HepG2 (cell line): ENCODE results near the gene NUFIP1.

Source experiments
- POLR2AphosphoS2 ChIP-seq: IDR thresholded peaks from 2 replicates; pipeline ENCODE4 v1.6.1; 2011; ENCODE audit warnings: low read depth, low read length, improper control_type of control experiment
- POLR2AphosphoS5 ChIP-seq: IDR thresholded peaks from 2 replicates; pipeline ENCODE4 v1.6.1; 2012; ENCODE audit warnings: low read depth, low read length
- TEAD2 ChIP-seq: sonication (generic); formaldehyde crosslinking; IDR thresholded peaks from 2 replicates; pipeline ENCODE4 v1.9.0; 2021; ENCODE audit warnings: missing genetic modification reagents
- ZSCAN29 ChIP-seq: sonication (generic); formaldehyde crosslinking; conservative IDR thresholded peaks from 2 replicates; pipeline ENCODE4 v1.4.0; 2020; ENCODE audit warnings: mild to moderate bottlenecking, missing genetic modification reagents
- TF ChIP-seq, protein P1 (sequence below): sonication (generic); formaldehyde crosslinking; IDR thresholded peaks from 2 replicates; pipeline ENCODE4 v1.8.1; 2023; ENCODE audit warnings: mild to moderate bottlenecking, moderate library complexity, missing genetic modification reagents
- TF ChIP-seq, protein P2 (sequence below): sonication (generic); formaldehyde crosslinking; IDR thresholded peaks from 2 replicates; pipeline ENCODE4 v1.8.0; 2022; ENCODE audit warnings: missing genetic modification reagents, mild to moderate bottlenecking, moderate library complexity, borderline replicate concordance

DNA sequence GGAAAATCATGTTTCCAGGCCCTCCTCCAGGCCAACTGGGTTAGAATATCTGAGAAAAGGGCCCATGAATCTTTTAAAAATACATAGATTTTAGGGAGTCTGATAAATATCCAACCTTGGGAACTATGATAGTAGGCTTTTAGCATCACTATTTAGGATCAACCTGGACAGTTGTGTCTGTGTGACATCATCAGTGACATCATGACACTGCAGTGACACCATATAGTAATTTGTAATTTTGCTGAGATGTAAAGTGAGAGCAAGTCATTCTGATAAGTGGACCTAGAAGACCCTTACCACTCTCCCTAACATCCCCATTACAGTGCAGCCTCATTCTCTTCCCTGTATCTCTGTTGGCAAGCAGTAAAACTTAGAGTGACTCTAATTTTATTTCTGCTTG is 14.1 kb upstream of the NUFIP1 start:
- TF ChIP-seq ZSCAN29 (no peak), POLR2AphosphoS2 (no peak), POLR2AphosphoS5 (no peak), TEAD2 (CRISPR knock-in tag) (no peak)
- TF ChIP-seq, protein P1, sequence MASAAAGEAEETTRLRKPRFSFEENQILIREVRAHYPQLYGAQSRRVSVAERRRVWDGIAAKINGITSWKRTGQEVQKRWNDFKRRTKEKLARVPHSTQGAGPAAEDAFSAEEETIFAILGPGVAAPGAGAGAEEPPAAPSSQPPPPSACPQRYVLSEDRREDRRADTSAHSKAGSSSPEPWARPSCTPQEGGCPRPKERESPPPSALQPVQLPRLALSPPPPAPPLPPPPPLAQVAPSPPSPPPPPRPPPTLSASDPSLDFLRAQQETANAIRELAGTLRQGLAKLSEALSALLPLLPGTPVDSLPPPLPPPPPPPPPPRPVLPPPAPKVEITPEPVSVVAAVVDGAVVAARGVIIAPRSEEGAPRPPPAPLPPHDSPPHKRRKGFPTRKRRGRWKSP (CRISPR knock-in tag), result no peak
- TF ChIP-seq, protein P2, sequence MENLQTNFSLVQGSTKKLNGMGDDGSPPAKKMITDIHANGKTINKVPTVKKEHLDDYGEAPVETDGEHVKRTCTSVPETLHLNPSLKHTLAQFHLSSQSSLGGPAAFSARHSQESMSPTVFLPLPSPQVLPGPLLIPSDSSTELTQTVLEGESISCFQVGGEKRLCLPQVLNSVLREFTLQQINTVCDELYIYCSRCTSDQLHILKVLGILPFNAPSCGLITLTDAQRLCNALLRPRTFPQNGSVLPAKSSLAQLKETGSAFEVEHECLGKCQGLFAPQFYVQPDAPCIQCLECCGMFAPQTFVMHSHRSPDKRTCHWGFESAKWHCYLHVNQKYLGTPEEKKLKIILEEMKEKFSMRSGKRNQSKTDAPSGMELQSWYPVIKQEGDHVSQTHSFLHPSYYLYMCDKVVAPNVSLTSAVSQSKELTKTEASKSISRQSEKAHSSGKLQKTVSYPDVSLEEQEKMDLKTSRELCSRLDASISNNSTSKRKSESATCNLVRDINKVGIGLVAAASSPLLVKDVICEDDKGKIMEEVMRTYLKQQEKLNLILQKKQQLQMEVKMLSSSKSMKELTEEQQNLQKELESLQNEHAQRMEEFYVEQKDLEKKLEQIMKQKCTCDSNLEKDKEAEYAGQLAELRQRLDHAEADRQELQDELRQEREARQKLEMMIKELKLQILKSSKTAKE, result no peak
